ENCODE measurements around the gene GRIN3A. TPM values are rescaled to one million over a fixed set of nuclear protein-coding genes. Genes with fewer than 3 reads are reported as not detected.

GRIN3A gene
- total RNA-seq, 2 donors from 2014 or later: under 0.01 TPM; not detected in 1

- no peak for ATAC-seq
- DNase-seq: no peak
- peak overlapping the region in 1 of 4 donors; percentile 28 for H3K27ac ChIP-seq
- 39 to 42% methylated on average over 2 of the region's 2 CpGs for WGBS, 2 donors
- peaks cover 9% of the 10 kb centered on the region for H3K4me1 ChIP-seq
- TF ChIP-seq, protein P1, sequence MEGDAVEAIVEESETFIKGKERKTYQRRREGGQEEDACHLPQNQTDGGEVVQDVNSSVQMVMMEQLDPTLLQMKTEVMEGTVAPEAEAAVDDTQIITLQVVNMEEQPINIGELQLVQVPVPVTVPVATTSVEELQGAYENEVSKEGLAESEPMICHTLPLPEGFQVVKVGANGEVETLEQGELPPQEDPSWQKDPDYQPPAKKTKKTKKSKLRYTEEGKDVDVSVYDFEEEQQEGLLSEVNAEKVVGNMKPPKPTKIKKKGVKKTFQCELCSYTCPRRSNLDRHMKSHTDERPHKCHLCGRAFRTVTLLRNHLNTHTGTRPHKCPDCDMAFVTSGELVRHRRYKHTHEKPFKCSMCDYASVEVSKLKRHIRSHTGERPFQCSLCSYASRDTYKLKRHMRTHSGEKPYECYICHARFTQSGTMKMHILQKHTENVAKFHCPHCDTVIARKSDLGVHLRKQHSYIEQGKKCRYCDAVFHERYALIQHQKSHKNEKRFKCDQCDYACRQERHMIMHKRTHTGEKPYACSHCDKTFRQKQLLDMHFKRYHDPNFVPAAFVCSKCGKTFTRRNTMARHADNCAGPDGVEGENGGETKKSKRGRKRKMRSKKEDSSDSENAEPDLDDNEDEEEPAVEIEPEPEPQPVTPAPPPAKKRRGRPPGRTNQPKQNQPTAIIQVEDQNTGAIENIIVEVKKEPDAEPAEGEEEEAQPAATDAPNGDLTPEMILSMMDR (IDR thresholded peaks at IDR 0.05): no peak
- no peak for TF ChIP-seq POLR2A (IDR thresholded peaks at IDR 0.05)
- H3K9me3 ChIP-seq: no peaks in the 10 kb centered on the region
- no peaks in the 10 kb centered on the region for H3K36me3 ChIP-seq (replicated peaks in 1 of 2; ENCODE audit: insufficient read depth in 1 of 2, low read depth in 2 of 2)
- no peaks in the 10 kb centered on the region for H3K27me3 ChIP-seq
- intact Hi-C loops (cut with DNase I): no loop called here
- H3K4me3 ChIP-seq: no peak overlapping the region
These were observed 31.4 kb downstream of the GRIN3A start for GRCh38 chr9:101706997-101707396.

GRCh38 chr9:101706261-101706798 is 32.1 kb downstream of the GRIN3A start:
- H3K4me3 ChIP-seq: no peak overlapping the region
- no peaks in the 10 kb centered on the region for H3K36me3 ChIP-seq (replicated peaks in 1 of 2; ENCODE audit: insufficient read depth in 1 of 2, low read depth in 2 of 2)
- intact Hi-C loops (cut with DNase I): no loop called here
- peak in 1 of 4 donors; percentile 2 for DNase-seq
- TF ChIP-seq POLR2A (IDR thresholded peaks at IDR 0.05): no peak
- TF ChIP-seq, protein P1 (IDR thresholded peaks at IDR 0.05): no peak
- peak overlapping the region in 1 of 4 donors; percentile 28 for H3K27ac ChIP-seq
- H3K4me1 ChIP-seq: peaks cover 9% of the 10 kb centered on the region
- peak; percentile 73 for ATAC-seq
- no peaks in the 10 kb centered on the region for H3K9me3 ChIP-seq
- H3K27me3 ChIP-seq: no peaks in the 10 kb centered on the region

DNA sequence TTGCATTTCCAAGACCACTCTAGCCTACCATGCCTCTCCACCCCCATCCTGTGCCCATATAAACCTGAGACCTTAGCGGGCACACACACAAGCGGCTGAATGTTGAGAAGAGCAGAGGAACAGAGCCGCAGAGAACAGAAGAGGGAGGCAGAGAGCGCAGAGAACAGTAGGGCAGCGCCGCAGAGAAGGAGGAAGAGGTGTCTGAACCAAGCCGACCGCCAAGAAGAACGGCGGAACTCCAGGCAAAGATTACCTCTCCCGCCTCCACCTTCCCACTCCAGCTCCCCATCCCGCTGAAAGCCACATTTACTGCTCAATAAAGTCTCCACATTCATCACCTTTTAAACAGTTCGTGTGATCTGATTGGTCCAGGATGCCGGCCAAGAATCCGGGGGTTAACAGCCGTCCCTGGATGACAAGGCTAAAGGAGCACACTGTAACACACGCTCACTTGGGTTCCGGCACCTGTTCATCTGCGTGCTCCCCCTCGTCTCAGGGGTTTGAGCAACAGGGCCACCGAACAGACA is 33.2 kb downstream of the GRIN3A start:
- 8 to 11% methylated on average over 20 to 21 of the region's 21 CpGs for WGBS, 2 donors

DNA sequence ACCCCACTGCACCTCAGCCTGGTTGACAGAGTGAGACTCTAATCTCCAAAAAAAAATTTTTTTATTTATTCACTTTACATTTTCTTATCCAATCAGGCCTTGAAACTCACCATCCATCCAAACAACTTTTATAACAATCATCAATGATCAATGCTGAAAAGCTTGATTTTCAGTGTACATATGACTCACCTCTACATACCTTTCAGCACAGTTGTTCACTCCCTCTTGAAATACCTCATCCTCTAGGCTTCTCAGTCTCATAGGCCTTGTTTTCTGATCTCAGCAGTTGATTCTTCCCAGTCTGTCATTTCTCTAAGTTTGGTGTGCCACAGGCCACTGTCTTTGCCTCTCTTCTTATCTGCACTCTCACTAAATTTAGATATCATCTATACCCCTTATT is 36.2 kb downstream of the GRIN3A start:
- intact Hi-C loops (cut with DNase I): no loop called here
- DNase-seq: no peak

More for the DNA sequence above, 33.2 kb downstream of the GRIN3A start:
- intact Hi-C loops (cut with DNase I): no loop called here
- H3K9me3 ChIP-seq: no peaks in the 10 kb centered on the region
- no peak overlapping the region for H3K4me3 ChIP-seq
- H3K4me1 ChIP-seq: peaks cover 9% of the 10 kb centered on the region
- TF ChIP-seq, protein P1 (IDR thresholded peaks at IDR 0.05): peak in 2 of 7 experiments; percentile 16 to 24
- TF ChIP-seq POLR2A (IDR thresholded peaks at IDR 0.05): no peak
- DNase-seq (peak; percentile 13 to 39 (median 17)), ATAC-seq (peak; percentile 66)
- H3K27me3 ChIP-seq: no peaks in the 10 kb centered on the region
- H3K27ac ChIP-seq: no peak overlapping the region
- no peaks in the 10 kb centered on the region for H3K36me3 ChIP-seq (replicated peaks in 1 of 2; ENCODE audit: insufficient read depth in 1 of 2, low read depth in 2 of 2)

More for the DNA sequence above, 36.2 kb downstream of the GRIN3A start:
- TF ChIP-seq, protein P1 (IDR thresholded peaks at IDR 0.05): no peak
- TF ChIP-seq POLR2A (IDR thresholded peaks at IDR 0.05): no peak
- Histone ChIP-seq H3K36me3 (replicated peaks in 1 of 2; ENCODE audit: insufficient read depth in 1 of 2, low read depth in 2 of 2) (no peaks in the 10 kb centered on the region), H3K4me3 (no peak overlapping the region), H3K4me1 (peaks cover 9% of the 10 kb centered on the region), H3K27me3 (no peaks in the 10 kb centered on the region), H3K27ac (no peak overlapping the region), H3K9me3 (no peaks in the 10 kb centered on the region)
- ATAC-seq: no peak

Data from body of pancreas (tissue), 4 donors.